ENCODE data around the gene GBP4. TPM values are rescaled to one million over a fixed set of nuclear protein-coding genes. Genes with fewer than 3 reads are reported as not detected.

Gene GBP4
- total RNA-seq, result 0.54 and 0.81 TPM in 2 replicates

GRCh38 chr1:89198491-89199072, at the start of gene GBP4:
Gene GBP4 (minus strand): TSS chr1:89198942. CDS start chr1:89198834, 108 bp downstream.

GRCh38 chr1:89175601-89176256, 23.0 kb downstream of the GBP4 start, which contains the start of gene GBP7:
Gene GBP7 (minus strand): TSS chr1:89176003. CDS start chr1:89171935, 4,068 bp downstream.

Other genes with a start within 250 kb of the GBP4 start
- gene KYAT3, start 206.3 kb downstream of the GBP4 start, total RNA-seq, result 42.6 and 53.1 TPM in 2 replicates
- 8.1 and 13.9 TPM in 2 replicates for gene RBMXL1, start 206.3 kb downstream of the GBP4 start, total RNA-seq
- 16.5 and 20.9 TPM in 2 replicates for gene GBP3, start 176.1 kb downstream of the GBP4 start, total RNA-seq
- 14.6 and 19.7 TPM in 2 replicates for gene GBP1, start 133.7 kb downstream of the GBP4 start, total RNA-seq
- 9.6 and 12.6 TPM in 2 replicates for gene GBP2, start 72.8 kb downstream of the GBP4 start, total RNA-seq
- gene GBP7, start 22.9 kb downstream of the GBP4 start, total RNA-seq, result not detected in 2 replicates
- gene GBP5, start 73.9 kb upstream of the GBP4 start, total RNA-seq, result 0.16 and 0.36 TPM in 2 replicates
- gene GBP6, start 165.1 kb upstream of the GBP4 start, total RNA-seq, result not detected in 2 replicates

Measured in cardiac atrium fibroblast (primary cell).